ACHN (cell line): ENCODE data around the gene SIK3.

Experiments
- DNase-seq: peaks from one replicate; pipeline ENCODE4 v3.0.0-alpha.2; 2015
- in situ Hi-C: cut with HindIII; loops from 2 replicates; pipeline ENCODE4 v1.10.0; 2017; ENCODE audit warnings: low sequenced_read_pairs, low pct_ligation_motif_present, low pct_unique_long_range_greater_than_20kb

SIK3 gene

DNA sequence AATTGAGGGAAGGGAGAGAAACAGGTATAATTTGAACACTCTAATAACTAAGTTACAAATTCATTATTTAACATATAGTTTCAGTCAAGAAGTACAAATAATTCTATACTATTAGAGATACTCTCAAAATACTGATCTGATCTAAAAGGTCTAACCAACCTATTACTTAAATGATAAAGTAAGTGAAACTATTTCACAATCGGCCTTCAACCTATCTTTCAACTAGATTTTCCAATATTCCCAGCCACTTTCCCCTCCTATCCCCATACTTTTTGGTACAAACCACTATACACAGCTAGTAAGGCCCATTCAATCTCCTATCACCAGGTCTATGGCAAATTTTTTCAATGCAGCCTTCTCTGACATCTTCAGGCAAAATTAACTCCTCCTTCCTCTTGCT lies 106.7 kb downstream of the SIK3 start:
- in situ Hi-C loops: no loop called here
- no peak for DNase-seq

DNA sequence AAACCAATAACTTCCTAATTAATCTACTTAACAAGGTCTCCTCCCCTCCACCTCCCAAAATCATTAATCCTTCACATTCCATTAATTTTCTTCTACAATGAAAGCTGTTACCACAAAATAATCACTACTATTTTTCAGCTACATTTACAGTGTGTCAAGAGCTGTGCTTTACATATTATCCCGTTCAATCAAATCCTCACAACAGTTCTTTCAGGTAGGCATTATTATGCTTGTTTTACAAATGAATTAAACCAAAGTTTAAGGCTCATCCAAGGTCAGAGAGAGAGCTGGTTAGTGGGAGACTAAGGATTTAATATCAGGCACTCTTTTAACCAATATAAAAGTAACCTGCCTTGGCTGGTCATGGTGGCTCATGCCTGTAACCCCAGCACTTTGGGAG lies 107.4 kb downstream of the SIK3 start:
- DNase-seq: no peak
- in situ Hi-C loops: no loop called here

DNA sequence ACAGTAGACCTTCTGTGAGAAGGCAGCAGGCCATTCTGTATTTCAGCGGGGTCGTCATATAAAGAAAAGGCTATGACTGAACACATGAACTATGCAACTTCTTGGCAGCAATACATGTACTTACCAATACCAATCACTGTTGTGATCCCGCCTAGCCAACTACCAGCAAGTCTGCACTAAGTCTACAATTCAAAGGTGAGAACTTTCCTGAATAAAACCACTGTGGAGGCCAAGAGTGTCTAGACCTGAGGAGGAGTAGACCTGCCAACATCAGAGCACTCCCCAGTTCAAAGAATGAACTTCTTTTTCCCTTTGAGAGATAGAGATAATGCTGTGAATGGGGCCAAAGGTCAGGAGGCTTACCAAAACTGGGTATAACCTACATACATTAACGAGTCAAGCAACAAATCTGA lies 108.2 kb downstream of the SIK3 start:
- in situ Hi-C loops: no loop called here
- DNase-seq: peak; percentile 34

DNA sequence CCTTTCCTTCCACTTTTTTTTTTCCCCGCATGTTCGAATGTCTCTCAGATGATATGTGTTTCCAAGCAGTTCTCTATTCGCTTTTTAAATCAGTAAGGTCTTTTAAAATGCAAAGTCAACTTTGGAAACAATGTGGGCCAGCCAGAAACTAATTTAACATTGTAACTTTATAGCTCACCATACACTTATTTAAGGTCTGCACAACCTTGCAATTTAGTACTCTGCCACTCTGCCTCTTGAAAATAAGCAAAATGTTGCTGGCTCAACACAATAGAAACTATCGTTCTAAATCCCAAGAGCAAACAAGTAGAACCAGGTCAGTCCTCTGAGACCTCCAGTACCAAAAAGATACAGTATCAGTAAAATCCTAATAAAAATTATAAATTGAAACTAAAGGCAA lies 109.0 kb downstream of the SIK3 start:
- no peak for DNase-seq
- in situ Hi-C loops: no loop called here

DNA sequence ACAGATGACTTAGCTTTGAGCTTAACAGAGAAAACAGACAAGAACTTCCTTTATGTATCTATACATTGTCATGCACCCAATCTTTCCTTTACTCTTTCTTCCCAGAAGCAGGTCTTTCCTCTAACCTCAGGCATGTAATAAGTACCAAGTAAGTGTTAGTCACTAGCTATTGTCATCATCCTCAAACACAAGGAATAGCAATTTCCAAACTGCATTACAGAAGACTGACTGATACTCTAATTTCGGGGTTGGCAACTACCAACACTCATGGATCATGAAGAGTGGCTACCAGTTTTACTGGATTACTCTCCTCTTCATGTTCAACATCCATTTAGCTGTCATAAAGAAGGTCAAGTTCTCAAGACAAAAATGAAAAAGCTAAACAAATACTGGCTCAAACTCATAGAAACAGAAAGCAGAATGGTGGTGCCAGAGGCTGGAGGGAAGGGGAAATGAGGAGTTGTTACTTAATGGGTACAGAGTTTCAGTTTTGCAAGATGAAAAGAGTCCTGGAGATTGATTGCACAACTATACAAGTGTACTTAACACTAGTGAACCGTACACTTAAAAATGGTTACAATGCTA lies 111.6 kb downstream of the SIK3 start:
- in situ Hi-C loops: no loop called here
- DNase-seq: peak; percentile 40

DNA sequence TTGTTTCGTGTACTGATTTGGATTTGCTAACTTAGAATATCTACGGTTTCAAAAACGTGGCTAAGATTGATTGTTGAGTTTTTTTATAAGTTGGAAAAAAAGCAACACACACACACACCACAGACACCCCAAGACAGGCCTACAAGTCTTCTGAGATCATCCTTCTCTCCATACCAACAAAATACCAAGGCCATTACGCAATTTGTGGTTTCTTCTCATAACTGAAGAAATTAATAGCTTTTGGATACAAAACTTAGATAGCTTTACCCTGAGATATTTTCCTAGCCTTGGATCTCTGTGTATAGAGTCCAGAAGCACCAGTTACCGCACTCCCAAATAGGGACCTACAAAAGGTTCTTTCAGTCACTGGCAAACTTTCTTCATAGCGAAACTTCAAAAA lies 113.6 kb downstream of the SIK3 start:
- in situ Hi-C loops: no loop called here
- peak; percentile 62 for DNase-seq

DNA sequence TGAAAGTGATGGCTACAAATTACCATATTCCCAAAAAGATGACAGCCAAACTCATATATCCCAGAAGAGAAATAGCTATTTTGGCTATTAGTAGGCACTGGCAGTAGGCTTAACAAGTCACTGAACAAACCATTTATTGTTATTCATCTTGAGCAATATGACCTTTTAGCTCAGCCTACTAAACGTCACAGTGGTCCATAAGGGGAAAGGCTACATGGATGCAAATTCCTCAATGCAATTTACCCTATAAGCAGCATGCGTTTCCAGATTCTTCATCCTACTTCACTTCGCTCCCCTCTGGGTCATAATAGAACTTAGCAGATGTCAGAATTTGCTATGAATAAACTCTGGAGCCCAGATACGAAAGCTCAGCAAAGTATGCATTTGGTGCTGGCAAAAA lies 114.0 kb downstream of the SIK3 start:
- DNase-seq: no peak
- in situ Hi-C loops: no loop called here

DNA sequence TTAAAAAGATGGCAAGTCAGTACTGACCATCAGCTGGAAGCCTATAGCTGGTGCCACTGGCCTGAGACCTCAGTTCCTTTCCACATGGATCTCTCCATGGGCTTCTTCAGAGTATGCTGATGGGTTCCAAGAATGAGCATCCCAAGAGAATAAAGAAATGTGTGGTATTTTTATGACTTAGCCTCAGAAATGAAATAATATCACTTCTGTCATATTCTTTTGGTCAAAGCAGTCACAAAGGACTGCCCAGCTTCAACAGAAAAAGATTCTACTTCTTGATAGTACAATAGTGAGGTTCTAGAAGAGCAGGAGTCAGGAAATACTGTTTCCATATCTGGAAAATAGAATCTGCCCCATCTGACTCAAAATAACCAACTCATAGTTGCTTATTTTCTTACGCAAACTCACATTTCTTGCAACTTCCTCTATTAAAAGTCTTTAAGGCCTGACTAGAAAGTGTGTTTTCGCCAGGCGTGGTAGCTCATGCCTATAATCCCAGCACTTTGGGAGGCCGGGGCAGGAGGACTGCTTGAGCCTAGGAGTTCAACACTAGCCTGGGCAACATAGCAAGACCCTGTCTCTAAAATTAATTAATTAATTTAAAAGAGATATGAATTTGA lies 116.9 kb downstream of the SIK3 start:
- no peak for DNase-seq
- in situ Hi-C loops: no loop called here

DNA sequence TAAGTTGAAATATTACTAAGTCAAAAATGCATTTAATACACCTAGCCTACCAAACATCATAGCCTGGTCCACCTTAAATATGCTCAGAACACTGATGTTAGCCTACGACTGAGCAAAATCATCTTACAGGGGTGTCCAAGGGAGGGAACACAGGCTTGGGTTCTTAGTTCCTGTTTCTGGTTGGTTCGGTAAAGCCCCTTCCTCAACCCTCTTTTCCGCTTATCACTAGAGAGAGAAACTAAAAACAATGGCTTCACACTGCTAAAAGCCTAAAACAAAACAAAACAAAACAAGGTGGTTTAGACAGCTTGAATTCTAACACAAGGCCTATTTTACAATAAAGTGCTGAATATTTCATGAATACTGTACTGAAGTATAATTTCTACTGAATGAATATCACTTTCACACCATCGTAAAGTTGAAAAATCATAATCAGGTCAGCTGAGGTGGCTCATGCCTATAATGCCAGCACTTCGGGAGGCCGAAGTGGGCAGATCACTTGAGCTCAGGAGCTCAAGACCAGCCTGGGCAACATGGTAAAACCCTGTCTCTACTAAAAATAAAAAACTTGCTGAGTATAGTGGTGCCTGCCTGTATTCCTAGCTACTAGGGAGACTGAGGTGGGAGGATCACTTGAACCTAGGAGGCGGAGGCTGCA lies 118.0 kb downstream of the SIK3 start:
- no peak for DNase-seq
- in situ Hi-C loops: no loop called here

DNA sequence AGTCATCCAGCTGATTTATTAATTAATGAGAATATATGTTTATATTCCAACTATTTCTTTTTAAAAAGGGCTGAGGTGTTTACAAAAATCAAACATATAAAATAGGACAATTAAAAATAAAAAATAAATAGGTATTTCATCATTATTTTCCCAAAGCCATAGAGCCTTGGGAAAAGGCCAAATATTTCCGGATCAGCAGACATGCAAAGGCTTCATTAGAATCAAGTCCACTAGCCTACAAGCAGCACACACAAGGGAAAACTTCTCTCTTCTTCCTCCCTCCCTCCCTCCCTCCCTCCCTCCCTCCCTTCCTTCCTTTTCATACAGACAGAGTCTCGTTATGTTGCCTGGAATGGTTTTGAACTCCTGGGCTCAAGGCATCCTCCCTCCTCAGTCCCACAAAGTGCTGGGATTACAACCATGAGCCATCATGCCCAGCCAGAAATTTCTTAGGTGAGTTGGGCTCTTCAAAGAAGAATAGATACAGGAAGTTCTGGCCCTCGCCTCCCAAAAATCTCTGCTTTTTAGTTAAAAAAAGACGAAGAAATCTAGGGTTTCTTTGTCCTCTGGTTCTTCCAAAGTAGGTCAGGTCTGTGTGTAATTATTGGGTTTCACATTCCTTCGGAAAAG lies 121.2 kb downstream of the SIK3 start:
- in situ Hi-C loops: no loop called here

DNA sequence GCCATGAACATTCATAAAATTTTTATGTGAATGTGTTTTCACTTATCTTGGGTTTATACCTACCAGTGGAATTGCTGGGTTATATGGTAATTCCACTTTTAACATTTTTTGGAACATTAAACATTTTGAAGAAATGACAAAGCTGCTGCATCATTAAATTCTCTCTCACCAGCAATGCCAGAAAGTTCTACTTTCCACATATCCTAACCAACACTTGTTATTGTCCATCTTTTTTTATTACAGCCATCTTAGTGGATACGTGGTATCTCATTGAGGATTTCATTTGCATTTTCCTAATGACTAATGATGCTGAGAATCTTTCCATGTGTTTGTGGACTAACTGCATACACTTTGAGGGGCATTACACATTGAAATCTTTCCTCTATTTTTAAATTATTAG lies 122.6 kb downstream of the SIK3 start:
- in situ Hi-C loops: no loop called here
- DNase-seq: no peak

More for the DNA sequence above, 121.2 kb downstream of the SIK3 start:
- no peak for DNase-seq

DNA sequence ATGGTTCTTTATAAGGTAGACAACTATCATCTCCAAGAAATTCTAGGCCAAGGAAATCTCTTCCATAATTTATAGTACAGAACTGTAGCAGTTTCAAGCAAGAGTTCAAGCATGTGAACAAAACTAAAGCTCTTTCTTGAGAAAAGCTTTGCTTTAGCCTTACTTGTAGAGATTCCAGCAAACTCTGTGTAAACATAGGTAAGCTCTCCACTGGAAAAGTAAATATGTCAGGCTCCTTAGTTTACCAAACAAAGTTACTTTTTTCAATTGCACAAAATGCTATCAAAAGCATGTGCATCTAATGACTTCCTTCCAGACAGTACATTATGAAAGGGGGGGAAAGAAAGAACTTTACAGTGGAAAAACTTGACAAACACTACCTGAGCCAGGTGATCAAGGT lies 125.0 kb downstream of the SIK3 start:
- no peak for DNase-seq
- in situ Hi-C loops: no loop called here

DNA sequence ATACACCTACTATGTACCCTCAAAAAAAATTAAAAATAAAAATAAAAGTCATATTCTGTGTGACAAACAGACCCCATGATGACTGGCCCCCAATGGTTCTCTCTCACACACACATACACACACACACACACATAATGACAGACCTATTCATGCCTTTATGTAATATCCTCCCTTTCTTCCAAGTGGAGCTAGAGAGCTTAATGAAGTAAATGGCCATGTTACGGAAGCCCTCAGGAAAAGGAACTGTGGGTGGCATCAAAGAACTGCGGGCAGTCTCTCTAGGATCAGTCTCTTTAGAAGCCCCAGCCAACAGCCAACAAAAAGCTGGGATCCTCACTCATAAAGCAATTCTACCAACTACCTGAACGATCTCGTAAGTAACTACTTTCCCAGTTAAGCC lies 125.5 kb downstream of the SIK3 start:
- in situ Hi-C loops: no loop called here
- DNase-seq: no peak

DNA sequence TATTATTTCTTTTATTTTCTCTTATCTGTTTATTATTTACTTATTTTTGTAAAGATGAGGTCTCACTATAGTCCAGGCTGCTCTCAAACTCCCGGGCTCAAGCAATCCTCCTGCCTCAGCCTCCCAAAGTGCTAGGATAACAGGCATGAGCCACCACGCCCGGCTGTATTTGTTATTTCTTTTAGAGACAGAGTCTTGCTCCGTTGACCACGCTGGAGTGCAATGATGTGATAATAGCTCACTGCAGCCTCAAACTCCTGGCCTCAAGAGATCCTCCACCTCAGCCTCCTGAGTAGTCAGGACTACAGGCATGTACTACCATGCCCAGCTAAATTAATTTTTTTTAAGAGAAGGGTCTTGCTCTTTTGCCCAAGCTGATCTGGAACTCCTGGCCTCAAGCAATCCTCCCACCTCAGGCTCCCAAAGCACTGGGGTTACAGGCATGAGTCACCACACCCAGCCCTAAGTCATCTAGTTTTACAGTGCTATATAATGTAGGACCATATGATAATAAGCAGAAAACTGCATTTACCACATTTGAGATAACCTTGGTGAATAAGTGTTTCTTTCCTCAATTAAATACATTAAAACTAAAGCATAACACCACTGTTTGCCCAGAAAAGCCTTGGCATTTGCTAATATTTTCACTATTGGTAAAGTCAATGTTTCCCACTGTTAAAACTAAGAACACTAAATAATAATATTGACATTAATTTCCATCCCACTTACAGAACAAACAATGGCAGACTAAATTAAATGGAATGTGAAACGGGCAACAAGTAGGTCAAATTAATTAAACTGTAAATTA lies 127.5 kb downstream of the SIK3 start:
- no peak for DNase-seq
- in situ Hi-C loops: no loop called here

DNA sequence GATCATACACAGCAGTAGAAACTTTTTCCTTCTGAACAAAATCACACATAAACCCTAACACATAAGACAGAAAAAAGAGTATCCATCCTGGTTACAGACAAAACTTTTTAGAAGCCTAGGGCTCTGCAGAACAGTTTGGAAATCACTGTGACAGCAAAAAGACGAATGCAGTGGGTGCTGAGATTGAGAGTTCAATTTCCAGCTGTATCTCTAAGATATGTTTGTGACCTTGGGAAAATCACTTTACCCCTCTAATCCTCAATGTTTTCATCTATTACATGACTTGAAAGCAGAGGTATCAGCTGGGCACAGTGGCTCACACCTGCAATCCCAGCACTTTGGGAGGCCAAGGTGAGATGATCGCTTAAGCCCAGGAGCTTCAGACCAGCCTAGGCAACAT lies 128.5 kb downstream of the SIK3 start:
- in situ Hi-C loops: no loop called here
- no peak for DNase-seq

DNA sequence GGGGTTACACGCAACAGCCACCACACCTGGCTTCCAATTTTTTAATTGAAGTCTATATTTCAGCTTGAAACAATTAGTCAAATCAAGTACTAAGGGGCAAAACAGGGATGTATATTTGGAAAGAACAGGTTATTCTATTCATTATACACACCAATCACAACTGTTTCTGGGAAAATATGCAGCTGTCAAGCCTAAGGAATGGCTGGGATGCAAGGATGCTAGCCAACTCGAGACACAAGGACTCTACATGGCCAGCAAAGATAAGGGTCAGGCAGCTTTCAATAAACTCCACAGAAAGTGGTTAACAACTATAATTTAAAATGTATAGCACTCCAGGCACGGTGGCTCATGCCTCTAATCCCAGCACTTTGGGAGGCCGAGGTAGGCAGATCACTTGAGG lies 134.0 kb downstream of the SIK3 start:
- in situ Hi-C loops: no loop called here
- no peak for DNase-seq

DNA sequence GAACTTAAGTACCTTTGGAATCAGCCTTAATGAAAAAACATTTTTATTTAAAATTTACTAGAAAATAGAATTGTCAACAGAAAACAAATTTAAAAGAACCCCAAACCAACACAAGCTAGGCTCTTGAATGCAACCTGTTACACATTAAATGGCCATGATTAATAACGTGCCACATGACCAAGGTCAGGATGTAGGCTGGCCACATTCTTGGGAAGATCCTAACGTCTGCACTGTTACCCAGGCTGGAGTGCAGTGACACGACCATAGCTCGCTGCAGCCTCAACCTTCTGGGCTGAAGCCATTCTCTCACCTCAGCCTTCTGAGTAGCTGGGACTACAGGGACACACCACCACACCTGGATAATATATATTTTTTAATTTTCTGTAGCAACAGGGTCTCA lies 134.4 kb downstream of the SIK3 start:
- in situ Hi-C loops: no loop called here
- peak; percentile 38 for DNase-seq

DNA sequence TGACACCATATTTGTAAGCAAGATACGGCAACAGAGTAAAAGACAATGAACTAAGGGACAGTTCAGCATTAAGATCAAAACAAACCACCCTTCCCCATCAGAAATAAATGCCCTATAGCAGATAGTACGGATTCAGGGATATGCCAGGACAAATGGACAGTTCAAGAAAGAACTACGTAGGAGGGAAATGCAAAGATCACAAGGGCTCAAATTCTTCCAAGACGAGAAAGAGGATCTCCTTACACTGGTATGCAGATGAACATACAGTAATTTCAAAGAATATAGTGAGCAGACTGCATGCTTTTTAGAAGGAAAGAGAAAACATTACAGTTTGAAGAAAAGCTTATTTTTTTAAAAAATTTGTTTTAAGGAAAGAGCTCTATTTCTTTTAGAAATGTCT lies 136.1 kb downstream of the SIK3 start:
- in situ Hi-C loops: no loop called here
- DNase-seq: no peak

DNA sequence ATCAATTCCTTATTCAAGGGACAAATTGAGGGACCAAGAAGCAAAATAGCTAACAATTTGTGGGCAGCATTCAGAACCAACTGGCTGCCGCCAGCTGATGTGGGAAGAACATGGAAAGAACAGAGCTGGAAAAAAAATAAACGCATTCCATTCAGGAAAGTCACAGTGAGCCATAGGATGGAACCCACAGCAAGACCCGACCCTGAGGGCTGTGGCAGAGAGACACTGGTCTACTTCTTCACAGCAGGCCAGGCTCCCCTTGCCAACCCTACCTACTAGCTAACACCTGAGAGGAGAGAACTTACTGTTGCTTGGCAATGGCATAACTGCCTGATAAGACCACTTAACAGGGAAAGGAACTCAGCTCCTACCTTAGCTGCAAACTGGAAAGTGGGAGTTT lies 137.3 kb downstream of the SIK3 start:
- DNase-seq: peak; percentile 71
- in situ Hi-C loops: no loop called here
